Heart left ventricle (tissue), 16 donors: Measurements from ENCODE around the gene PSEN1. TPM values are rescaled to one million over a fixed set of nuclear protein-coding genes. Genes with fewer than 3 reads are reported as not detected.

Experiments
- ATAC-seq, 4 donors: fragments of 200-7000 bp; cut with Tn5 transposase; one replicate each; pipeline ENCODE4 v1.9.1; 2020 to 2022; ENCODE audit warnings: moderate library complexity in 4 of 4, mild to moderate bottlenecking in 3 of 4, moderate number of reproducible peaks in 1 of 4
- DNase-seq, 5 donors: peaks; one replicate each; pipeline ENCODE4 v3.0.0-alpha.2; 2020
- H3K27ac ChIP-seq, 12 donors: fragments of 200-600 bp; sonication (generic) in 4 of 12; one replicate each; pipeline versions ENCODE4 v1.5.0 to v1.8.0; 2016 to 2022; ENCODE audit warnings: mild to moderate bottlenecking in 2 of 12
- H3K27me3 ChIP-seq, 9 donors: fragments of 200-600 bp; sonication (generic) in 2 of 9; one replicate each; pipeline versions ENCODE4 v1.5.1 to v1.8.0; 2016 to 2022; ENCODE audit warnings: mild to moderate bottlenecking in 3 of 9
- H3K36me3 ChIP-seq, 9 donors: fragments of 200-600 bp; sonication (generic) in 2 of 9; one replicate each; pipeline versions ENCODE4 v1.5.0 to v1.8.0; 2018 to 2022; ENCODE audit warnings: mild to moderate bottlenecking in 2 of 9
- H3K4me1 ChIP-seq, 12 donors: fragments of 200-600 bp; sonication (generic) in 4 of 12; one replicate each; pipeline versions ENCODE4 v1.5.0 to v1.8.0; 2016 to 2022; ENCODE audit warnings: mild to moderate bottlenecking in 3 of 12
- H3K4me3 ChIP-seq, 12 donors: fragments of 200-600 bp; sonication (generic) in 4 of 12; one replicate each; pipeline versions ENCODE4 v1.5.0 to v1.8.0; 2017 to 2022; ENCODE audit warnings: mild to moderate bottlenecking in 9 of 12, moderate library complexity in 4 of 12
- H3K9me3 ChIP-seq, 12 donors: fragments of 200-600 bp; sonication (generic) in 4 of 12; one replicate each; pipeline versions ENCODE4 v1.5.0 to v1.8.0; 2016 to 2022; ENCODE audit warnings: mild to moderate bottlenecking in 1 of 12
- POLR2A ChIP-seq, 2 donors: fragments of 450-650 bp; IDR thresholded peaks; one replicate each; pipeline ENCODE4 v1.6.1; 2017; ENCODE audit warnings: antibody characterized with exemption in 2 of 2, mild to moderate bottlenecking in 2 of 2, moderate library complexity in 2 of 2
- WGBS, 4 donors: extraction: QIAGEN DNeasy Blood & Tissue Kit in 2 of 4; methylation state at CpG; one replicate each; pipeline versions ENCODE4 v1.1.5 to v1.1.7; 2013 to 2018; 5-methylcytosine and 5-hydroxymethylcytosine counted together
- intact Hi-C, 10 donors: fragments of 100-400 bp; cut with DNase I; formaldehyde crosslinking; loops; one replicate each; pipeline versions ENCODE4 v1.11.1 to v1.14.2; 2022
- polyA plus RNA-seq, 2 donors: library from polyadenylated mRNA; stranded (reverse); fragments of 200-250 nt; gene quantifications; one replicate each; pipeline ENCODE4 v1.2.3, GENCODE V29; 2013
- total RNA-seq, 9 donors: library from RNA; depleted of rRNA in 2 of 9; stranded (reverse); fragments of >200 nt in 2 of 9; fragmentation: NEBNext Ultra II Directional in 3 of 9; extraction: Animal tissue kit (Norgen Biotek cat#: 25700) in 3 of 9; gene quantifications; one replicate each; pipeline versions ENCODE4 v1.1.0 to v1.2.4, GENCODE V29; 2016 to 2023
- TF ChIP-seq, protein P1 (sequence below), 12 donors: fragments of 200-600 bp; sonication (generic) in 4 of 12; IDR thresholded peaks; one replicate each; pipeline versions ENCODE4 v1.5.0 to v1.8.0; 2018 to 2022; ENCODE audit warnings: antibody characterized with exemption in 12 of 12, mild to moderate bottlenecking in 5 of 12
- donor health status: ischemic (EF 13 %, LVEDD 7.1; RV severe dilation, severe dysfunction).
- donor health status: healthy with polysubstance abuse.
- donor health status: DM: no; HTN: yes; CAD: no.
- donor health status: DM: no; HTN: no; CAD: no.
- donor health status: ischemic (EF 25% LVEDD 6.9; RV normal size, moderate dysfunction).
- donor health status: ischemic (EF 25% LVEDD 5.7; RV mildly dilated, moderate dysfunction).
- donor health status: healthy.
- donor health status: DM: yes; HTN: yes; CAD: no.
- donor health status: ischemic (EF 35%, LVEDD 5.7; RV mildly dilated, moderate dysfunction).
- donor health status: nonischemic (EF 11% LVEDD 7.7; RV severe dilation, severe dysfunction).
- donor health status: DM: yes; HTN: yes; CAD: no.
- donor health status: PGD.
- donor health status: ischemic (EF 29% LVEDD 5.4; RV normal size, mild dysfunction).
- donor health status: nonischemic (EF 23%, LVEDD 6.1; RV moderate dilation, normal function).

PSEN1 gene
- total and polyA plus RNA-seq, 11 donors = 11.6 to 44.1 (median 22.4) TPM

DNA sequence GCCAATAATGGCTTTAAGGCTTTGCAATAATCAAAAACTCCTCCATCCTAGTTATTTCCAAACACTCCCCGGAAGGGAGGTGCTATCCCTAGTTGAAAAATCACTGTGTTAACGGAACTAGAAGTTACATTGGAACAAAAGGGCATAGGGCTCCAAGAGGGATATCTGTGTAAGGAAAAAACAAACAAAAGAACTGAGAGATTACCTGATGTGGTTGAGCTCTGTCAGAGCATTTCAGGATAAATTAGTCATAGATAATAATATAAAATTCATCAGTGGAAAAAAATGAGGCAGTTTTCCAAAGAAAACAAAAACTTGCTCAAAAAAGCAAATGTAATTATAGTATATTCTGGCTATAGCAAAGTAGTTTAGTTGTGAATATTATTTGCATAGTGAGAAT is 73.6 kb downstream of the PSEN1 start:
- Histone ChIP-seq H3K9me3 (no peaks in the 10 kb centered on the region), H3K36me3 (peaks cover 4 to 99% (median 89%) of the 10 kb centered on the region in 9 donors), H3K27ac (no peak overlapping the region), H3K27me3 (no peaks in the 10 kb centered on the region), H3K4me1 (peaks cover 0 to 5% (median 0%) of the 10 kb centered on the region in 12 donors), H3K4me3 (no peak overlapping the region)
- intact Hi-C loops = no loop called here
- 70 to 77% (median 73%) methylated on average over 2 of the region's 2 CpGs for WGBS, 4 donors
- DNase-seq = no peak
- ATAC-seq = no peak
- TF ChIP-seq POLR2A (IDR thresholded peaks at IDR 0.05) = no peak
- TF ChIP-seq, protein P1, sequence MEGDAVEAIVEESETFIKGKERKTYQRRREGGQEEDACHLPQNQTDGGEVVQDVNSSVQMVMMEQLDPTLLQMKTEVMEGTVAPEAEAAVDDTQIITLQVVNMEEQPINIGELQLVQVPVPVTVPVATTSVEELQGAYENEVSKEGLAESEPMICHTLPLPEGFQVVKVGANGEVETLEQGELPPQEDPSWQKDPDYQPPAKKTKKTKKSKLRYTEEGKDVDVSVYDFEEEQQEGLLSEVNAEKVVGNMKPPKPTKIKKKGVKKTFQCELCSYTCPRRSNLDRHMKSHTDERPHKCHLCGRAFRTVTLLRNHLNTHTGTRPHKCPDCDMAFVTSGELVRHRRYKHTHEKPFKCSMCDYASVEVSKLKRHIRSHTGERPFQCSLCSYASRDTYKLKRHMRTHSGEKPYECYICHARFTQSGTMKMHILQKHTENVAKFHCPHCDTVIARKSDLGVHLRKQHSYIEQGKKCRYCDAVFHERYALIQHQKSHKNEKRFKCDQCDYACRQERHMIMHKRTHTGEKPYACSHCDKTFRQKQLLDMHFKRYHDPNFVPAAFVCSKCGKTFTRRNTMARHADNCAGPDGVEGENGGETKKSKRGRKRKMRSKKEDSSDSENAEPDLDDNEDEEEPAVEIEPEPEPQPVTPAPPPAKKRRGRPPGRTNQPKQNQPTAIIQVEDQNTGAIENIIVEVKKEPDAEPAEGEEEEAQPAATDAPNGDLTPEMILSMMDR (IDR thresholded peaks at IDR 0.05) = no peak

DNA sequence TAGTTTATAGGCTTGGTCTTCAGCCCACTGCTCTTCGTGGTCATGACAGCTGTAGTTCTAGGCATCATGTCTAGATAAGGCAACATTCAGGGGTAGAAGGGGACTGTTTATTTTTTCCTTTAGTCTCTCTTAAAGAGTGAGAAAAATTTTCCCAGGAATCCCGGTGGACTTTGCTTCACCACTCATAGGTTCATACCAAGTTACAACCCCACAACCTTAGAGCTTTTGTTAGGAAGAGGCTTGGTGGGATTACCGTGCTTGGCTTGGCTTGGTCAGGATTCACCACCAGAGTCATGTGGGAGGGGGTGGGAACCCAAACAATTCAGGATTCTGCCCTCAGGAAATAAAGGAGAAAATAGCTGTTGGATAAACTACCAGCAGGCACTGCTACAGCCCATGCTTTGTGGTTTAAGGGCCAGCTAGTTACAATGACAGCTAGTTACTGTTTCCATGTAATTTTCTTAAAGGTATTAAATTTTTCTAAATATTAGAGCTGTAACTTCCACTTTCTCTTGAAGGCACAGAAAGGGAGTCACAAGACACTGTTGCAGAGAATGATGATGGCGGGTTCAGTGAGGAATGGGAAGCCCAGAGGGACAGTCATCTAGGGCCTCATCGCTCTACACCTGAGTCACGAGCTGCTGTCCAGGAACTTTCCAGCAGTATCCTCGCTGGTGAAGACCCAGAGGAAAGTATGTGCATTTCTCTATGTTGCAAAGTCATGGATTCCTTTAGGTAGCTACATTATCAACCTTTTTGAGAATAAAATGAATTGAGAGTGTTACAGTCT is 75.1 kb downstream of the PSEN1 start:
- no peak overlapping the region for H3K4me3 ChIP-seq
- H3K4me1 ChIP-seq = peaks cover 0 to 5% (median 0%) of the 10 kb centered on the region in 12 donors
- intact Hi-C loops = no loop called here
- H3K36me3 ChIP-seq = peaks cover 4 to 99% (median 85%) of the 10 kb centered on the region in 9 donors
- ATAC-seq (no peak), DNase-seq (no peak)
- no peak overlapping the region for H3K27ac ChIP-seq
- H3K9me3 ChIP-seq = no peaks in the 10 kb centered on the region
- WGBS, 4 donors = 82 to 97% (median 91%) methylated on average over 5 to 7 of the region's 7 CpGs
- TF ChIP-seq POLR2A (IDR thresholded peaks at IDR 0.05) = no peak
- TF ChIP-seq, protein P1 (IDR thresholded peaks at IDR 0.05) = no peak
- H3K27me3 ChIP-seq = no peaks in the 10 kb centered on the region

DNA sequence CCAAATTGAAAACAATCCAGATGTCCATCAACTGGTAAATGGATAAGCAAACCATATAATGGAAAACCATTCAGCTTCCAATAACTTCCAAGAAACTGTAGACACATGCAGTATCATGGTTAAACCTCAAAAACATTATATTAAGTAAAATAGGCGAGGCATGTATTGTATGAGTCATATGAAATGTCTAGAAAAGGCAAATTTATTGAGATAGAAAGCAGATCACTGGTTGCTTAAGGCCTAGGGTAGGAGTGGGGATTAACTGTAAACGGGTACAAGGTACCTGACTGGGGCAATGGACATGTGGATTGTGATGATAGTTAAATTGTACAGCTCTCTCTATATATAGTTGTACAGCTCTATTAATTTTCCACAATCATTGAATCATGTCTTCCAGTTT is 79.7 kb downstream of the PSEN1 start:
- peaks cover 0 to 99% (median 86%) of the 10 kb centered on the region in 9 donors for H3K36me3 ChIP-seq
- 92 to 97% (median 95%) methylated on average over 2 of the region's 2 CpGs for whole genome bisulfite sequencing, 4 donors
- H3K4me1 ChIP-seq = no peaks in the 10 kb centered on the region
- DNase-seq = no peak
- no peak for ATAC-seq
- TF ChIP-seq POLR2A (IDR thresholded peaks at IDR 0.05) = no peak
- TF ChIP-seq, protein P1 (IDR thresholded peaks at IDR 0.05) = no peak
- no peaks in the 10 kb centered on the region for H3K9me3 ChIP-seq
- intact Hi-C loops = no loop called here
- H3K4me3 ChIP-seq = no peak overlapping the region
- H3K27me3 ChIP-seq = no peaks in the 10 kb centered on the region
- no peak overlapping the region for H3K27ac ChIP-seq

DNA sequence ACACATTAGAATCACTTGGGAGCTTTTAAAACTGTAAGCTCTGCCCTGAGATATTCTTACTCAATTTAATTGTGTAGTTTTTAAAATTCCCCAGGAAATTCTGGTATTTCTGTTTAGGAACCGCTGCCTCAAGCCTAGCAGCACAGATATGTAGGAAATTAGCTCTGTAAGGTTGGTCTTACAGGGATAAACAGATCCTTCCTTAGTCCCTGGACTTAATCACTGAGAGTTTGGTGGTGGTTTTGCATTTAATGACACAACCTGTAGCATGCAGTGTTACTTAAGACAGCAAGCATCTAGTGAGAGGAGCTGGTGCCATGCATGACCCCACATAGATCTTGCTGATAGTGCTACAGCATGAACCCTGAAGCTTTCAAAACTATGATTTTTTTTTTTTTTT is 81.1 kb downstream of the PSEN1 start:
- WGBS, 4 donors = 92 to 97% (median 97%) methylated on average over 1 of the region's 1 CpG
- Histone ChIP-seq H3K36me3 (peaks cover 0 to 98% (median 79%) of the 10 kb centered on the region in 9 donors), H3K4me1 (no peaks in the 10 kb centered on the region), H3K27ac (no peak overlapping the region), H3K9me3 (no peaks in the 10 kb centered on the region), H3K4me3 (no peak overlapping the region), H3K27me3 (no peaks in the 10 kb centered on the region)
- TF ChIP-seq POLR2A (IDR thresholded peaks at IDR 0.05) = no peak
- TF ChIP-seq, protein P1 (IDR thresholded peaks at IDR 0.05) = no peak
- intact Hi-C loops = no loop called here
- no peak for DNase-seq
- ATAC-seq = no peak
